Karpas-422 (cell line): Measurements from ENCODE around the gene KIZ. TPM values are rescaled to one million over a fixed set of nuclear protein-coding genes. Genes with fewer than 3 reads are reported as not detected.

ENCODE experiments used
- DNase-seq: peaks from one replicate; pipeline ENCODE4 v3.0.0-alpha.2; 2015
- H2AFZ ChIP-seq: fragments of 200-600 bp; sonication (generic); 2 replicates; pipeline ENCODE4 v1.6.1; 2014; ENCODE audit warnings: antibody characterized with exemption, low read length, mixed read lengths
- H3K27ac ChIP-seq: fragments of 200-600 bp; sonication (generic); 2 replicates; pipeline ENCODE4 v1.5.1; 2014; ENCODE audit warnings: mild to moderate bottlenecking, low read length, moderate library complexity
- H3K27me3 ChIP-seq: fragments of 200-600 bp; sonication (generic); 2 replicates; pipeline ENCODE4 v1.6.1; 2014; ENCODE audit warnings: low read length, mixed read lengths
- H3K36me3 ChIP-seq: fragments of 200-600 bp; sonication (generic); 2 replicates; pipeline ENCODE4 v1.6.1; 2014; ENCODE audit warnings: low read length, mixed read lengths; ENCODE audit not compliant: insufficient read depth
- H3K4me1 ChIP-seq: fragments of 200-600 bp; sonication (generic); 2 replicates; pipeline ENCODE4 v1.6.1; 2014; ENCODE audit warnings: mild to moderate bottlenecking, low read length, mixed read lengths
- H3K4me2 ChIP-seq: fragments of 200-600 bp; sonication (generic); 2 replicates; pipeline ENCODE4 v1.6.1; 2014; ENCODE audit warnings: low read length, low read depth, mild to moderate bottlenecking; ENCODE audit not compliant: poor library complexity, severe bottlenecking
- H3K4me3 ChIP-seq: fragments of 200-600 bp; sonication (generic); 2 replicates; pipeline ENCODE4 v1.5.1; 2014; ENCODE audit warnings: mild to moderate bottlenecking, antibody characterized with exemption, low read length, mixed read lengths
- H3K79me2 ChIP-seq: fragments of 200-600 bp; sonication (generic); 2 replicates; pipeline ENCODE4 v1.6.1; 2014; ENCODE audit warnings: mild to moderate bottlenecking, low read length, mixed read lengths
- H3K9ac ChIP-seq: fragments of 200-600 bp; sonication (generic); 2 replicates; pipeline ENCODE4 v1.6.0; 2014; ENCODE audit warnings: low read length
- H3K9me2 ChIP-seq: fragments of 200-600 bp; sonication (generic), shearing (Covaris generic); replicated peaks from 2 replicates; pipeline ENCODE4 v1.6.0; 2014; ENCODE audit warnings: mild to moderate bottlenecking, low read length, moderate library complexity; ENCODE audit not compliant: insufficient read depth
- H3K9me3 ChIP-seq: fragments of 300-700, 200-600 bp; sonication (generic); 2 replicates; pipeline ENCODE4 v1.6.1; 2014; ENCODE audit warnings: low read length, mixed read lengths
- H4K20me1 ChIP-seq: fragments of 200-600 bp; sonication (generic); 2 replicates; pipeline ENCODE4 v1.6.1; 2014; ENCODE audit warnings: mild to moderate bottlenecking, antibody characterized with exemption, low read length, low read depth; ENCODE audit not compliant: insufficient read depth
- total RNA-seq: library from RNA; depleted of rRNA; stranded (reverse); fragments of >200 nt; shearing (Covaris generic); gene quantifications from 2 replicates; pipeline ENCODE4 v1.2.3, GENCODE V29; 2014; ENCODE audit warnings: low replicate concordance

KIZ gene
- total RNA-seq, 1 experiment from 2014 or later, result 22.1 TPM

- H3K9me3 ChIP-seq, result no peaks in the 10 kb centered on the region
- no peak overlapping the region for H3K9ac ChIP-seq
- no peaks in the 10 kb centered on the region for H3K27me3 ChIP-seq
- no peak overlapping the region for H3K27ac ChIP-seq
- H3K4me3 ChIP-seq, result no peak overlapping the region
- no peaks in the 10 kb centered on the region for H4K20me1 ChIP-seq
- H3K79me2 ChIP-seq, result no peaks in the 10 kb centered on the region
- DNase-seq, result no peak
- no peaks in the 10 kb centered on the region for H3K36me3 ChIP-seq
- no peak overlapping the region for H3K4me2 ChIP-seq
- no peaks in the 10 kb centered on the region for H3K9me2 ChIP-seq
- H2AFZ ChIP-seq, result no peak overlapping the region
- H3K4me1 ChIP-seq, result no peaks in the 10 kb centered on the region
Measured at GRCh38 chr20:21189761-21190523, 64.1 kb downstream of the KIZ start.

GRCh38 chr20:21190869-21191268 lies 65.0 kb downstream of the KIZ start:
- Histone ChIP-seq H3K4me1 (no peaks in the 10 kb centered on the region), H3K9me3 (no peaks in the 10 kb centered on the region), H3K9me2 (no peaks in the 10 kb centered on the region), H3K27ac (no peak overlapping the region), H2AFZ (no peak overlapping the region), H3K79me2 (no peaks in the 10 kb centered on the region), H3K27me3 (no peaks in the 10 kb centered on the region), H3K36me3 (no peaks in the 10 kb centered on the region), H3K9ac (no peak overlapping the region), H3K4me3 (no peak overlapping the region), H4K20me1 (no peaks in the 10 kb centered on the region), H3K4me2 (no peak overlapping the region)
- no peak for DNase-seq

GRCh38 chr20:21191839-21192238 lies 66.0 kb downstream of the KIZ start:
- H4K20me1 ChIP-seq, result no peaks in the 10 kb centered on the region
- no peak overlapping the region for H3K9ac ChIP-seq
- DNase-seq, result no peak
- H3K36me3 ChIP-seq, result no peaks in the 10 kb centered on the region
- no peak overlapping the region for H3K4me2 ChIP-seq
- H3K9me2 ChIP-seq, result no peaks in the 10 kb centered on the region
- H3K4me1 ChIP-seq, result no peaks in the 10 kb centered on the region
- no peaks in the 10 kb centered on the region for H3K79me2 ChIP-seq
- no peaks in the 10 kb centered on the region for H3K27me3 ChIP-seq
- no peaks in the 10 kb centered on the region for H3K9me3 ChIP-seq
- H2AFZ ChIP-seq, result no peak overlapping the region
- no peak overlapping the region for H3K27ac ChIP-seq
- no peak overlapping the region for H3K4me3 ChIP-seq

GRCh38 chr20:21202259-21202658 lies 76.4 kb downstream of the KIZ start:
- Histone ChIP-seq H2AFZ (no peak overlapping the region), H4K20me1 (no peaks in the 10 kb centered on the region), H3K27ac (no peak overlapping the region), H3K36me3 (no peaks in the 10 kb centered on the region), H3K4me3 (no peak overlapping the region), H3K4me1 (no peaks in the 10 kb centered on the region), H3K9me3 (no peaks in the 10 kb centered on the region), H3K27me3 (no peaks in the 10 kb centered on the region), H3K79me2 (no peaks in the 10 kb centered on the region), H3K9me2 (no peaks in the 10 kb centered on the region), H3K4me2 (no peak overlapping the region), H3K9ac (no peak overlapping the region)
- no peak for DNase-seq

- H3K36me3 ChIP-seq, result no peaks in the 10 kb centered on the region
- no peak for DNase-seq
- H3K4me2 ChIP-seq, result no peak overlapping the region
- H3K9ac ChIP-seq, result no peak overlapping the region
- no peak overlapping the region for H3K27ac ChIP-seq
- H3K4me3 ChIP-seq, result no peak overlapping the region
- H3K27me3 ChIP-seq, result no peaks in the 10 kb centered on the region
- H2AFZ ChIP-seq, result no peak overlapping the region
- H4K20me1 ChIP-seq, result no peaks in the 10 kb centered on the region
- no peaks in the 10 kb centered on the region for H3K4me1 ChIP-seq
- H3K9me3 ChIP-seq, result no peaks in the 10 kb centered on the region
- H3K9me2 ChIP-seq, result no peaks in the 10 kb centered on the region
- H3K79me2 ChIP-seq, result no peaks in the 10 kb centered on the region
Measured at GRCh38 chr20:21203088-21203656, 77.3 kb downstream of the KIZ start.

GRCh38 chr20:21206584-21206983 lies 80.7 kb downstream of the KIZ start:
- no peak overlapping the region for H3K4me3 ChIP-seq
- H3K9me3 ChIP-seq, result no peaks in the 10 kb centered on the region
- H4K20me1 ChIP-seq, result no peaks in the 10 kb centered on the region
- no peak overlapping the region for H2AFZ ChIP-seq
- no peak overlapping the region for H3K27ac ChIP-seq
- no peaks in the 10 kb centered on the region for H3K9me2 ChIP-seq
- no peak overlapping the region for H3K9ac ChIP-seq
- no peaks in the 10 kb centered on the region for H3K4me1 ChIP-seq
- no peak overlapping the region for H3K4me2 ChIP-seq
- H3K36me3 ChIP-seq, result no peaks in the 10 kb centered on the region
- no peaks in the 10 kb centered on the region for H3K79me2 ChIP-seq
- H3K27me3 ChIP-seq, result no peaks in the 10 kb centered on the region
- DNase-seq, result no peak

GRCh38 chr20:21208999-21209398 lies 83.1 kb downstream of the KIZ start:
- Histone ChIP-seq H3K4me1 (no peaks in the 10 kb centered on the region), H3K9ac (no peak overlapping the region), H3K79me2 (no peaks in the 10 kb centered on the region), H3K9me2 (no peaks in the 10 kb centered on the region), H3K27me3 (no peaks in the 10 kb centered on the region), H3K27ac (no peak overlapping the region), H3K4me3 (no peak overlapping the region), H3K4me2 (no peak overlapping the region), H2AFZ (no peak overlapping the region), H3K36me3 (no peaks in the 10 kb centered on the region), H4K20me1 (no peaks in the 10 kb centered on the region), H3K9me3 (no peaks in the 10 kb centered on the region)
- no peak for DNase-seq

- H3K4me2 ChIP-seq, result no peak overlapping the region
- no peaks in the 10 kb centered on the region for H3K27me3 ChIP-seq
- H3K9ac ChIP-seq, result no peak overlapping the region
- H3K79me2 ChIP-seq, result no peaks in the 10 kb centered on the region
- H2AFZ ChIP-seq, result no peak overlapping the region
- H3K9me3 ChIP-seq, result no peaks in the 10 kb centered on the region
- H3K4me1 ChIP-seq, result no peaks in the 10 kb centered on the region
- H4K20me1 ChIP-seq, result no peaks in the 10 kb centered on the region
- H3K36me3 ChIP-seq, result no peaks in the 10 kb centered on the region
- DNase-seq, result no peak
- no peak overlapping the region for H3K4me3 ChIP-seq
- no peak overlapping the region for H3K27ac ChIP-seq
- no peaks in the 10 kb centered on the region for H3K9me2 ChIP-seq
Measured at GRCh38 chr20:21209668-21210067, 83.8 kb downstream of the KIZ start.
